ENCODE measurements around the gene RFTN1.

The RFTN1 gene

DNA sequence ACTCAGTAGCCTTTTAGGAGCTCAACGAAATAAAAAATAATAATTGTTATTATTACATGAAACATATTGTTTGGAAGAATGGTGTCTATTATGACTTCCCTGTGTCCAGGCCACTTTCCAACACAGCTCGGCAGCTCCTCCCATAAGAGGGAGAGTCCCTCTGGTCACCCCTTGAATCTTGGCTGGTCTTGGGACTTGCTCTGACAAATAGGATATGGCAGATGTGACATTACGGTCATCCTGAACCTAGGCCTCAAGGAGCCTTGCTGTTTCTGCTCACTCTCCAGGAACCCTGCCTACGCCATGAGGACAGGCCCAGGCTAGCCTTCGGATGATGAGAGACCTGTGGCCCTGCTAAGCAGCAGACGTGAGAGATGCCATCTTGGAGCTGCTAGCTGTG lies 176.7 kb downstream of the RFTN1 start:
- no peak for TF ChIP-seq CTCF (IDR thresholded peaks at IDR 0.05; ENCODE audit: low read depth, low read length, poor library complexity, severe bottlenecking)
- no peak for TF ChIP-seq EZH2phosphoT487 (IDR thresholded peaks at IDR 0.05; ENCODE audit: borderline replicate concordance, low read length)
- no peak overlapping the region for H3K4me2 ChIP-seq (ENCODE audit: low read length)
- no peak overlapping the region for H3K4me3 ChIP-seq (ENCODE audit: low read length)
- H3K27ac ChIP-seq (ENCODE audit: low read depth, low read length): no peak overlapping the region
- H3K9me3 ChIP-seq (ENCODE audit: control insufficient read depth, insufficient read depth, low read length): no peaks in the 10 kb centered on the region
- H3K4me1 ChIP-seq (ENCODE audit: control insufficient read depth, low read length): peaks cover 33% of the 10 kb centered on the region
- H3F3A ChIP-seq (ENCODE audit: control insufficient read depth, insufficient read depth): peaks cover 25% of the 10 kb centered on the region; the same call in 1 of the 2 replicates
- no peaks in the 10 kb centered on the region for H3K9me2 ChIP-seq (replicated peaks; ENCODE audit: control insufficient read depth, low read length)
- peaks cover 90% of the 10 kb centered on the region for H3K79me2 ChIP-seq (ENCODE audit: control insufficient read depth, low read length)
- H3K36me3 ChIP-seq (ENCODE audit: control insufficient read depth, low read length): peaks cover 96% of the 10 kb centered on the region
- no peaks in the 10 kb centered on the region for H3K27me3 ChIP-seq (ENCODE audit: control insufficient read depth, low read length)
- H4K20me1 ChIP-seq (ENCODE audit: control insufficient read depth, insufficient read depth, low read depth, low read length): peaks cover 8% of the 10 kb centered on the region; the same call in 1 of the 2 replicates

GRCh38 chr3:16335772-16336645 lies 177.5 kb downstream of the RFTN1 start:
- Histone ChIP-seq H3K9me3 (ENCODE audit: control insufficient read depth, insufficient read depth, low read length) (no peaks in the 10 kb centered on the region), H4K20me1 (ENCODE audit: control insufficient read depth, insufficient read depth, low read depth, low read length) (peaks cover 6% of the 10 kb centered on the region; the same call in 1 of the 2 replicates), H3K4me1 (ENCODE audit: control insufficient read depth, low read length) (peaks cover 29% of the 10 kb centered on the region), H3K36me3 (ENCODE audit: control insufficient read depth, low read length) (peaks cover 97% of the 10 kb centered on the region), H3K27ac (ENCODE audit: low read depth, low read length) (no peak overlapping the region), H3K9me2 (replicated peaks; ENCODE audit: control insufficient read depth, low read length) (no peaks in the 10 kb centered on the region), H3K27me3 (ENCODE audit: control insufficient read depth, low read length) (no peaks in the 10 kb centered on the region), H3F3A (ENCODE audit: control insufficient read depth, insufficient read depth) (peaks cover 17% of the 10 kb centered on the region; the same call in 1 of the 2 replicates), H3K79me2 (ENCODE audit: control insufficient read depth, low read length) (peaks cover 91% of the 10 kb centered on the region), H3K4me2 (ENCODE audit: low read length) (no peak overlapping the region), H3K4me3 (ENCODE audit: low read length) (no peak overlapping the region)
- no peak for TF ChIP-seq EZH2phosphoT487 (IDR thresholded peaks at IDR 0.05; ENCODE audit: borderline replicate concordance, low read length)
- no peak for TF ChIP-seq CTCF (IDR thresholded peaks at IDR 0.05; ENCODE audit: low read depth, low read length, poor library complexity, severe bottlenecking)

DNA sequence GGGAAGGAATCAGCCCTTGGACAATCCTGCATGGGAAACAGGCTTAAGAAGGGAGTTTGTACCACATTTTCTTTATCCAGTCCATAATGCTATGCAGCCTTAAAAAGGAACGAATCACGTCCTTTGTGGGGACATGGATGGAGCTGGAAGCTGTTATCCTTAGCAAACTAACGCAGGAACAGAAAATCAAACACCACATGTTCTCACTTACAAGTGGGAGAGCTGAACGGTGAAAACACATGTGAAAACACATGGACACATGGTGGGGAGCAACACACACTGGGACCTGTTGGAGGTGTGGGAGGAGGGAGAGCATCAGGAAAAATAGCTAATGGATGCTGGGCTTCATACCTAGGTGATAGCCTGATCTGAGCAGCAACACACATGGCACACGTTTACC lies 178.2 kb downstream of the RFTN1 start:
- peaks cover 97% of the 10 kb centered on the region for H3K36me3 ChIP-seq (ENCODE audit: control insufficient read depth, low read length)
- H3K4me2 ChIP-seq (ENCODE audit: low read length): no peak overlapping the region
- H3F3A ChIP-seq (ENCODE audit: control insufficient read depth, insufficient read depth): peaks cover 12% of the 10 kb centered on the region
- H3K79me2 ChIP-seq (ENCODE audit: control insufficient read depth, low read length): peaks cover 91% of the 10 kb centered on the region
- no peak overlapping the region for H3K27ac ChIP-seq (ENCODE audit: low read depth, low read length)
- H3K9me3 ChIP-seq (ENCODE audit: control insufficient read depth, insufficient read depth, low read length): no peaks in the 10 kb centered on the region
- H3K9me2 ChIP-seq (replicated peaks; ENCODE audit: control insufficient read depth, low read length): no peaks in the 10 kb centered on the region
- H4K20me1 ChIP-seq (ENCODE audit: control insufficient read depth, insufficient read depth, low read depth, low read length): peaks cover 3% of the 10 kb centered on the region; the same call in 1 of the 2 replicates
- H3K4me3 ChIP-seq (ENCODE audit: low read length): no peak overlapping the region
- peaks cover 23% of the 10 kb centered on the region for H3K4me1 ChIP-seq (ENCODE audit: control insufficient read depth, low read length)
- H3K27me3 ChIP-seq (ENCODE audit: control insufficient read depth, low read length): no peaks in the 10 kb centered on the region
- TF ChIP-seq CTCF (IDR thresholded peaks at IDR 0.05; ENCODE audit: low read depth, low read length, poor library complexity, severe bottlenecking) (no peak), EZH2phosphoT487 (IDR thresholded peaks at IDR 0.05; ENCODE audit: borderline replicate concordance, low read length) (no peak)

Measured in DOHH2 (cell line).